Astrocyte (in vitro differentiated cells and primary cell): Measurements from ENCODE around the gene EPM2A. TPM values are rescaled to one million over a fixed set of nuclear protein-coding genes. Genes with fewer than 3 reads are reported as not detected.

ENCODE experiments used
- DNase-seq: peaks from one replicate; pipeline ENCODE4 v3.0.0-alpha.2; 2010; ENCODE audit warnings: low read depth
- FAIRE-seq: peaks from 2 replicates; lab custom pipeline; 2011; peaks lifted over from hg19 to GRCh38; lab: Jason Lieb, UNC
- H2AFZ ChIP-seq: 2 replicates; pipeline ENCODE4 v1.6.0; 2012; ENCODE audit warnings: low read depth, low read length, inconsistent platforms
- H3K27ac ChIP-seq: 2 replicates; pipeline ENCODE4 v1.5.1; 2011; ENCODE audit warnings: low read depth, low read length, inconsistent platforms
- H3K27me3 ChIP-seq: 2 replicates; pipeline ENCODE4 v1.6.0; 2011; ENCODE audit warnings: low read length, inconsistent platforms; ENCODE audit not compliant: insufficient read depth
- H3K36me3 ChIP-seq: 2 replicates; pipeline ENCODE4 v1.5.1; 2011; ENCODE audit warnings: low read length, inconsistent platforms; ENCODE audit not compliant: insufficient read depth
- H3K4me1 ChIP-seq: 2 replicates; pipeline ENCODE4 v1.5.1; 2011; ENCODE audit warnings: low read length, inconsistent platforms; ENCODE audit not compliant: insufficient read depth
- H3K4me2 ChIP-seq: 2 replicates; pipeline ENCODE4 v1.6.0; 2012; ENCODE audit warnings: low read length, inconsistent platforms
- H3K4me3 ChIP-seq: 2 replicates; pipeline ENCODE4 v1.5.1; 2011; ENCODE audit warnings: low read depth, mild to moderate bottlenecking, low read length, inconsistent platforms; ENCODE audit not compliant: insufficient read depth
- H3K79me2 ChIP-seq: 2 replicates; pipeline ENCODE4 v1.6.0; 2012; ENCODE audit warnings: mild to moderate bottlenecking, low read length, inconsistent platforms; ENCODE audit not compliant: insufficient read depth
- H3K9ac ChIP-seq: 2 replicates; pipeline ENCODE4 v1.6.0; 2012; ENCODE audit warnings: mild to moderate bottlenecking, low read length, inconsistent platforms
- H3K9me3 ChIP-seq: 2 replicates; pipeline ENCODE4 v1.5.1; 2012; ENCODE audit warnings: low read depth, mild to moderate bottlenecking, low read length, inconsistent platforms; ENCODE audit not compliant: insufficient read depth
- H4K20me1 ChIP-seq: 2 replicates; pipeline ENCODE4 v1.6.0; 2012; ENCODE audit warnings: low read length, inconsistent platforms; ENCODE audit not compliant: insufficient read depth
- H3K27ac Mint-ChIP-seq: one replicate; pipeline ENCODE4 v1.8.0; 2021; ENCODE audit warnings: mild to moderate bottlenecking, mixed read lengths; ENCODE audit not compliant: unreplicated experiment
- H3K27me3 Mint-ChIP-seq: one replicate; pipeline ENCODE4 v1.8.0; 2021; ENCODE audit warnings: low read depth, mixed read lengths; ENCODE audit not compliant: unreplicated experiment
- H3K36me3 Mint-ChIP-seq: one replicate; pipeline ENCODE4 v1.8.0; 2021; ENCODE audit warnings: low read depth, mixed read lengths; ENCODE audit not compliant: unreplicated experiment
- H3K4me1 Mint-ChIP-seq: one replicate; pipeline ENCODE4 v1.8.0; 2021; ENCODE audit warnings: low read depth, mixed read lengths; ENCODE audit not compliant: unreplicated experiment
- H3K4me3 Mint-ChIP-seq: one replicate; pipeline ENCODE4 v1.8.0; 2021; ENCODE audit warnings: mild to moderate bottlenecking, moderate library complexity, mixed read lengths; ENCODE audit not compliant: unreplicated experiment
- H3K9me3 Mint-ChIP-seq: one replicate; pipeline ENCODE4 v1.8.0; 2021; ENCODE audit warnings: mild to moderate bottlenecking, mixed read lengths; ENCODE audit not compliant: unreplicated experiment
- CTCF ChIP-seq: IDR thresholded peaks from 2 replicates; pipeline ENCODE4 v1.5.1; 2011; ENCODE audit warnings: low read depth, mild to moderate bottlenecking, inconsistent platforms, low read length, moderate library complexity; ENCODE audit not compliant: insufficient read depth
- EZH2 ChIP-seq: IDR thresholded peaks from 2 replicates; pipeline ENCODE4 v1.6.1; 2012; ENCODE audit warnings: mild to moderate bottlenecking, low read length, inconsistent platforms; ENCODE audit not compliant: insufficient read depth
- total RNA-seq: library from RNA; stranded (reverse); gene quantifications from 2 replicates; pipeline ENCODE4 v1.2.1, GENCODE V29; 2021

Gene EPM2A
- total RNA-seq, 1 donor from 2014 or later = 5.2 TPM

GRCh38 chr6:145627451-145627850, 107.9 kb downstream of the EPM2A start:
- no peaks in the 10 kb centered on the region for H3K79me2 ChIP-seq
- H3K4me3 Mint-ChIP-seq = no peak overlapping the region
- H3K27ac Mint-ChIP-seq = no peak overlapping the region
- no peaks in the 10 kb centered on the region for H3K4me1 Mint-ChIP-seq
- no peak overlapping the region for H3K27ac ChIP-seq
- no peaks in the 10 kb centered on the region for H3K36me3 ChIP-seq
- no peaks in the 10 kb centered on the region for H3K4me1 ChIP-seq
- no peak for DNase-seq
- no peaks in the 10 kb centered on the region for H3K9me3 ChIP-seq
- H4K20me1 ChIP-seq = no peaks in the 10 kb centered on the region
- H2AFZ ChIP-seq = no peak overlapping the region
- peaks cover 7% of the 10 kb centered on the region for H3K36me3 Mint-ChIP-seq
- H3K9ac ChIP-seq = no peak overlapping the region
- H3K27me3 ChIP-seq = no peaks in the 10 kb centered on the region
- peaks cover 2% of the 10 kb centered on the region for H3K9me3 Mint-ChIP-seq
- TF ChIP-seq EZH2 (no peak), CTCF (no peak)
- no peak for FAIRE-seq
- H3K4me2 ChIP-seq = no peak overlapping the region
- no peak overlapping the region for H3K4me3 ChIP-seq
- H3K27me3 Mint-ChIP-seq = no peaks in the 10 kb centered on the region

- Histone ChIP-seq H3K27ac (no peak overlapping the region), H3K9ac (no peak overlapping the region), H3K4me2 (no peak overlapping the region), H3K4me1 (no peaks in the 10 kb centered on the region), H3K79me2 (no peaks in the 10 kb centered on the region), H2AFZ (no peak overlapping the region), H3K27me3 (no peaks in the 10 kb centered on the region), H3K4me3 (no peak overlapping the region), H4K20me1 (no peaks in the 10 kb centered on the region), H3K9me3 (no peaks in the 10 kb centered on the region), H3K36me3 (no peaks in the 10 kb centered on the region)
- no peak overlapping the region for H3K4me3 Mint-ChIP-seq
- H3K4me1 Mint-ChIP-seq = no peaks in the 10 kb centered on the region
- H3K27me3 Mint-ChIP-seq = no peaks in the 10 kb centered on the region
- H3K9me3 Mint-ChIP-seq = peaks cover 2% of the 10 kb centered on the region
- DNase-seq (no peak), FAIRE-seq (no peak)
- H3K27ac Mint-ChIP-seq = no peak overlapping the region
- TF ChIP-seq CTCF (no peak), EZH2 (no peak)
- H3K36me3 Mint-ChIP-seq = peaks cover 7% of the 10 kb centered on the region
Measured at GRCh38 chr6:145626857-145627256, 108.5 kb downstream of the EPM2A start.

GRCh38 chr6:145623231-145623630, 112.1 kb downstream of the EPM2A start:
- no peaks in the 10 kb centered on the region for H3K27me3 Mint-ChIP-seq
- H3K4me2 ChIP-seq = no peak overlapping the region
- peaks cover 2% of the 10 kb centered on the region for H3K36me3 Mint-ChIP-seq
- H3K9ac ChIP-seq = no peak overlapping the region
- no peaks in the 10 kb centered on the region for H3K4me1 Mint-ChIP-seq
- no peaks in the 10 kb centered on the region for H4K20me1 ChIP-seq
- no peak overlapping the region for H2AFZ ChIP-seq
- H3K9me3 ChIP-seq = no peaks in the 10 kb centered on the region
- H3K4me3 ChIP-seq = no peak overlapping the region
- no peak overlapping the region for H3K4me3 Mint-ChIP-seq
- no peak overlapping the region for H3K27ac ChIP-seq
- no peaks in the 10 kb centered on the region for H3K4me1 ChIP-seq
- H3K79me2 ChIP-seq = no peaks in the 10 kb centered on the region
- no peaks in the 10 kb centered on the region for H3K36me3 ChIP-seq
- no peak overlapping the region for H3K27ac Mint-ChIP-seq
- no peaks in the 10 kb centered on the region for H3K27me3 ChIP-seq
- DNase-seq (no peak), FAIRE-seq (no peak)
- TF ChIP-seq EZH2 (no peak), CTCF (no peak)
- peaks cover under 1% of the 10 kb centered on the region for H3K9me3 Mint-ChIP-seq
